Measurements from ENCODE around the gene OPCML. TPM values are rescaled to one million over a fixed set of nuclear protein-coding genes. Genes with fewer than 3 reads are reported as not detected.

Gene OPCML
- total and polyA plus RNA-seq, 2 donors (not counting 1 experiment from before 2014, with no cell fraction given) = not detected

DNA sequence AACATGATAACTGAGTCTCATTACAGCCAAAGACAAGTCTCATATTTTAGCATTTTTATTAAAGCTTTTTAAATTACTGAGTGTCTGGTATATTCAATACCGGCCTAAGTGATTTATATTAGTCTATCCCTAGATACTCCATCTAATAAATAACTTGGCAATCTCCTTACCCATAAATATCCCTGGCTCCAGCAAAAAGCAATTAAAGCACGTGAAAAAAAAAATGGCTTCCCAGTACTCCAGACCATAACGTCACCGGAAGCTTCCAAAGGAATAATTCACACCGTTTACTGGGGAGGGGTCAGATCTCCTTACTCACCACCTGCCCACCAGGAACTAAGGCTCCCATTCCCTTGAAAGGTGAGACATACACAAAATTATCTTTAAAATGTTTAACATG lies 988.3 kb downstream of the OPCML start:
- CTCF ChIA-PET = no interaction called here
- POLR2A ChIA-PET = no interaction called here
- H3K27me3 ChIP-seq (replicated peaks in 1 of 4; ENCODE audit: control extremely low read depth in 1 of 4, control insufficient read depth in 3 of 4, insufficient read depth in 4 of 4, low read length in 3 of 4) = no peaks in the 10 kb centered on the region
- no peak overlapping the region for H3K4me3 Mint-ChIP-seq
- intact Hi-C loops (cut with micrococcal nuclease) = no loop called here
- no peaks in the 10 kb centered on the region for H3K27me3 Mint-ChIP-seq
- no peak for DNase-seq
- no peak overlapping the region for H2AFZ ChIP-seq (ENCODE audit: insufficient read depth, low read depth, low read length, poor library complexity, severe bottlenecking)
- H3K27ac Mint-ChIP-seq = no peak overlapping the region
- H3K36me3 ChIP-seq (replicated peaks in 1 of 2; ENCODE audit: control extremely low read depth in 1 of 2, control insufficient read depth in 1 of 2, extremely low read depth in 1 of 2, insufficient read depth in 2 of 2, low read length in 1 of 2) = no peaks in the 10 kb centered on the region
- no peak overlapping the region for H3K4me2 ChIP-seq (replicated peaks; ENCODE audit: low read depth, low read length, poor library complexity, severe bottlenecking)
- H3K9ac ChIP-seq (ENCODE audit: low read length) = no peak overlapping the region
- H3K4me1 Mint-ChIP-seq = no peaks in the 10 kb centered on the region
- WGBS (ENCODE audit: insufficient coverage) = 100% methylated on average over 1 of the region's 5 CpGs
- no peaks in the 10 kb centered on the region for H4K20me1 ChIP-seq (ENCODE audit: control insufficient read depth, insufficient read depth, low read length, poor library complexity, severe bottlenecking)
- no peak overlapping the region for H3K4me3 ChIP-seq (ENCODE audit: control extremely low read depth in 1 of 5, extremely low read depth in 1 of 5, insufficient read depth in 1 of 5, low read depth in 2 of 5, low read length in 4 of 5)
- H3K9me3 Mint-ChIP-seq (ENCODE audit: insufficient read depth) = no peaks in the 10 kb centered on the region
- no peak for TF ChIP-seq EZH2 (IDR thresholded peaks at IDR 0.05; ENCODE audit: borderline replicate concordance, insufficient read depth, low read depth, low read length, poor library complexity, severe bottlenecking)
- TF ChIP-seq, protein P1, sequence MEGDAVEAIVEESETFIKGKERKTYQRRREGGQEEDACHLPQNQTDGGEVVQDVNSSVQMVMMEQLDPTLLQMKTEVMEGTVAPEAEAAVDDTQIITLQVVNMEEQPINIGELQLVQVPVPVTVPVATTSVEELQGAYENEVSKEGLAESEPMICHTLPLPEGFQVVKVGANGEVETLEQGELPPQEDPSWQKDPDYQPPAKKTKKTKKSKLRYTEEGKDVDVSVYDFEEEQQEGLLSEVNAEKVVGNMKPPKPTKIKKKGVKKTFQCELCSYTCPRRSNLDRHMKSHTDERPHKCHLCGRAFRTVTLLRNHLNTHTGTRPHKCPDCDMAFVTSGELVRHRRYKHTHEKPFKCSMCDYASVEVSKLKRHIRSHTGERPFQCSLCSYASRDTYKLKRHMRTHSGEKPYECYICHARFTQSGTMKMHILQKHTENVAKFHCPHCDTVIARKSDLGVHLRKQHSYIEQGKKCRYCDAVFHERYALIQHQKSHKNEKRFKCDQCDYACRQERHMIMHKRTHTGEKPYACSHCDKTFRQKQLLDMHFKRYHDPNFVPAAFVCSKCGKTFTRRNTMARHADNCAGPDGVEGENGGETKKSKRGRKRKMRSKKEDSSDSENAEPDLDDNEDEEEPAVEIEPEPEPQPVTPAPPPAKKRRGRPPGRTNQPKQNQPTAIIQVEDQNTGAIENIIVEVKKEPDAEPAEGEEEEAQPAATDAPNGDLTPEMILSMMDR (IDR thresholded peaks at IDR 0.05) = no peak
- H3K27ac ChIP-seq (ENCODE audit: low read length in 2 of 2) = no peak overlapping the region
- H3K79me2 ChIP-seq (ENCODE audit: control insufficient read depth, insufficient read depth, low read length) = no peaks in the 10 kb centered on the region
- peaks cover 0 to 9% (median 1%) of the 10 kb centered on the region in 3 donors for H3K9me3 ChIP-seq (ENCODE audit: control extremely low read depth in 1 of 3, control insufficient read depth in 2 of 3, insufficient read depth in 1 of 3, low read length in 2 of 3)
- H3K4me1 ChIP-seq (ENCODE audit: control insufficient read depth in 2 of 2, insufficient read depth in 2 of 2, low read length in 2 of 2) = no peaks in the 10 kb centered on the region
- ATAC-seq (ENCODE audit: low read depth) = no peak

DNA sequence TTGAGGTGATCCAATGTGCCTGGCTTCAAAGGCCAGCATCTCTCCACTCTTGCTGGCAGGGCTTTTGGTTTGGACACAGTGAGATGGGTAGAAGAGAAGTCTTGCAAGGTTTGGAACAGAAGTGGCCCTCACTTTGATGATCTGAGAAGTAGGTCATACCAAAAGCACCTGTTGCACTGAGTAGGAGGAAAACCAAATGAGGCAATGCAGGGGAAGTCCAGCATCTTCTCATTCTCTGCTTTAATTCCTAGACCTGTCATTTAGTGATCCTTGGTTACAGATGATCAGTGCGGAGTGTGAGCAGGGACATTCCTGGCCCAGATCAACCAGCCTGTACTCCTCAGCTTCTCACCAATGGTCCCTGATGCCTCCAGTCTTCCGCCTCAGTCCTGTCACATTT lies 990.5 kb downstream of the OPCML start:
- 100% methylated on average over 2 of the region's 2 CpGs for WGBS (ENCODE audit: insufficient coverage)
- H3K27ac Mint-ChIP-seq = no peak overlapping the region
- CTCF ChIA-PET = no interaction called here

More for the DNA sequence above, 990.5 kb downstream of the OPCML start:
- Histone ChIP-seq H3K4me1 (ENCODE audit: control insufficient read depth in 2 of 2, insufficient read depth in 2 of 2, low read length in 2 of 2) (no peaks in the 10 kb centered on the region), H3K4me3 (ENCODE audit: control extremely low read depth in 1 of 5, extremely low read depth in 1 of 5, insufficient read depth in 1 of 5, low read depth in 2 of 5, low read length in 4 of 5) (no peak overlapping the region), H3K4me2 (replicated peaks; ENCODE audit: low read depth, low read length, poor library complexity, severe bottlenecking) (no peak overlapping the region), H3K27me3 (replicated peaks in 1 of 4; ENCODE audit: control extremely low read depth in 1 of 4, control insufficient read depth in 3 of 4, insufficient read depth in 4 of 4, low read length in 3 of 4) (no peaks in the 10 kb centered on the region), H3K27ac (ENCODE audit: low read length in 2 of 2) (no peak overlapping the region), H3K9me3 (ENCODE audit: control extremely low read depth in 1 of 3, control insufficient read depth in 2 of 3, insufficient read depth in 1 of 3, low read length in 2 of 3) (peaks cover 0 to 9% (median 1%) of the 10 kb centered on the region in 3 donors), H3K79me2 (ENCODE audit: control insufficient read depth, insufficient read depth, low read length) (no peaks in the 10 kb centered on the region), H4K20me1 (ENCODE audit: control insufficient read depth, insufficient read depth, low read length, poor library complexity, severe bottlenecking) (no peaks in the 10 kb centered on the region), H2AFZ (ENCODE audit: insufficient read depth, low read depth, low read length, poor library complexity, severe bottlenecking) (no peak overlapping the region), H3K9ac (ENCODE audit: low read length) (no peak overlapping the region), H3K36me3 (replicated peaks in 1 of 2; ENCODE audit: control extremely low read depth in 1 of 2, control insufficient read depth in 1 of 2, extremely low read depth in 1 of 2, insufficient read depth in 2 of 2, low read length in 1 of 2) (no peaks in the 10 kb centered on the region)
- TF ChIP-seq EZH2 (IDR thresholded peaks at IDR 0.05; ENCODE audit: borderline replicate concordance, insufficient read depth, low read depth, low read length, poor library complexity, severe bottlenecking) = no peak
- TF ChIP-seq, protein P1 (IDR thresholded peaks at IDR 0.05) = no peak
- H3K4me1 Mint-ChIP-seq = no peaks in the 10 kb centered on the region
- POLR2A ChIA-PET = no interaction called here
- no peaks in the 10 kb centered on the region for H3K9me3 Mint-ChIP-seq (ENCODE audit: insufficient read depth)
- H3K27me3 Mint-ChIP-seq = no peaks in the 10 kb centered on the region
- ATAC-seq (ENCODE audit: low read depth) (no peak), DNase-seq (no peak)
- intact Hi-C loops (cut with micrococcal nuclease) = no loop called here
- H3K4me3 Mint-ChIP-seq = no peak overlapping the region
